Right forelimb (tissue), 1 donor: ENCODE measurements around the gene TLR3.
"Not testable (repeated sequence)": the region's sequence is repeated elsewhere in the genome, so short reads cannot be mapped to it uniquely, and the experiment has no call there.

Experiments used
- DNase-seq: peaks from one replicate; pipeline ENCODE4 v3.0.0-alpha.2; 2018

Gene TLR3

DNA sequence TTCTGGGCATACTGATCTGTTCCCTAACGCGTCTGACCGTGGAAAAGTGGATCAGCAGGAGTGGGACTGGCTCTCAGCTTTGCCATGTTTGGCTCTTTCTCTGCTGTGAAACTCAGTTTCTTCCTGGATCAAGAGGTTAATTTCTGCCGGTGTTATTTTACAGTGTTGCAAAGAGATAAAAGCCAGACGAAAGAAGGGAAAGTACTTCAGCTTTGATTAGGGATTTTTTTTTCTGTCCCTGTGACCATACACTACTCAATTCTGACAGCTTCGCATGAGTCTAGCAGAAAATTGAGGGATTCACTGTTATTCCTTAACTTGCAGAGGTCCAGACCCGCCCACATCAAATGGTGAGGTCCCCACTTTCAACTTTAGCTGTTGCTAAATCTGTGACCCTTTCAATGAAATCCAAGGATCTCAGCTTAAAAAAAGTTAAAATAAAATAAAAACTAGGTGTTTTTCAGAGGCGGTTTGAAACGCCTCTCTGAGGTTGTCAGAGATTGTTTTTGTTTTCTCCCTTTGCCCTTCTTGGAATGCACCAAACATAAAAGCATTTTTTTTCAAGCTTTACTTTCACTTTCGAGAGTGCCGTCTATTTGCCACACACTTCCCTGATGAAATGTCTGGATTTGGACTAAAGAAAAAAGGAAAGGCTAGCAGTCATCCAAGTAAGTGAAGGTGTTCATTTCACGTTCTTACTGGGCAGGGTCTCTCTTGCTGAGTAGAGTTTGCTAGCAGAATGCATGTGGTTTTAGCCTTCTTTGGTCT, at the start of gene TLR3:
TLR3 (plus strand) TSS at position 576 of the 768 bp plus-strand sequence. CDS start 7,464 bp downstream, outside the sequence.
- no peak for DNase-seq

DNA sequence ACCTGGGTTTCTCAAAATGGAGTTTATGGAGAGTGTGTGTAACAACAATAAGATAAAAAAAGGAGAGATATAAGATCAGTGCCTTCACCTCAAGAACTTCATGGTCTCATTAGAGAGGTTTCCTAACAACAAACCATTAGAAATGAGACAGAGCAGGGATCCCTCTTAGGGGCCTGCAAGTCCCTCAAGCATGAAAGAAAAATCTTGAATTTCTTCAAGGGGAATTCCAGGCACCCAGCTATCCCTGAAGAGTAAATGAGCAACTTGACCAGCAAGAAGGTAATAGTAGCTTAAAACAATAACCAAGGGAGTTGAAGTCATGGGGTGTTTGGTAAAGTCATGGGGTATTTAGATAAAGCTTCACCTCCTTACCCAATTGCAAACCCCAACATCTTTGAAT, 49.7 kb upstream of the TLR3 start:
- no peak for DNase-seq

DNA sequence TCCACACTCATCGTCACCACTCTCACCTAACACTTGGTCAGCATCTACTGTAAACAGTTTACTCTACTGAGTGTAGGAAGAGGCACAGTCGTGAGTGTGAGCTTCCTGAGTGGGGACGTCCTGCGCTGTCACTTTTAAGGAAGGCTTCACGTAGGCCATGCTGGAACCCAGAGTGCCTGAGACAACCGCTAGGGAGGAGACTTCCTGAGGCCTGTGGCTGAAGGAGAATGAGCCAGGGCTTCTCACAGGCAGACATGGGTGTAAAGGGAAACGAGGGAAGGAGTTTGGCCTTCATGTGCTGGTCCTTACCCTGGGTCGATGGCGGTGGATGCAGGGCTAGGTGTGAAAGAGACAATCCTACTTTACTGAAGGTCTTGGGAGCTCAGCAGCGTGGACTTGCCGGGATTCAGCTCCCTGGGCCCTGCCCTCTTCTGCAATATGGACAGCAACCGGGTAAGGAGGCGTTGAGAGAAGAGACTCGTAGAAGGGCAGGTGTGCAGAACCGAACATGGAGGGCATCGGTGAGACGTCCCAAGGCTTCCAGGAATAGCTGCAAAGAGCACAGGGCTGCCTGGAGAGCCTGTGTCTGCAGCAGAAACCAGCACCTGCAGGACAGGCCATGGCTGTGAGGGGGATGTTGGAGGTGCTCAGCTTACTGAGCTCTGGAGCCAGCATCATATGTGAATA, 48.7 kb upstream of the TLR3 start:
- DNase-seq: no peak

DNA sequence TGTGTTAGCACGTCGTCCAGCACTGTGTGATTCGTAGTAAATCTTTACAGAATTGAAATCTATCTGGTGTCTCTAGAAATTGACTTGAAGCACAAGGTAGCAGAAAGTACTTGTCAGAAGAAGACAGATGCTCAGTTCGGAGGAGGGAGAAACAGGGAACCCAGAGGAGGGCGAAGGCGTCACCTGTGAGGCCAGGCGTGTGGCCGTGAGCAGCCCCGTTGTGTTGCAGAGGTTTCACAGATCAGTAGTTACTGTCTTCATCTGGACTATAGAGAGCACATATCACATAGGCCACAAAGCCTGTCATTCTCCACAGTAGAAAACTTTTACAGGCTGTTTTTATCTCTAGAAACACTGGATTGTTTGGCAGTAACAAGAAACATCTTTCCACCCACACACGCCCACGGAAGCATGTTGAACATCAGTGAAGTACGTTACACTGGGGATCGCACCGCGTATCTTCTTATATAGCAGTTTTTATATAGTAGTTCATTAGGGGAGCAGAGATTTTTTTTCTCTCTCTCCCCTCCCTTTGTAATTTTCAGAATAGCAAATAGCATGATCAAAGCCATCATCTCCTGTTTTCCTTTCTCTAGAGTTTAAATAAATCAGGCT, 48.1 kb upstream of the TLR3 start:
- no peak for DNase-seq

DNA sequence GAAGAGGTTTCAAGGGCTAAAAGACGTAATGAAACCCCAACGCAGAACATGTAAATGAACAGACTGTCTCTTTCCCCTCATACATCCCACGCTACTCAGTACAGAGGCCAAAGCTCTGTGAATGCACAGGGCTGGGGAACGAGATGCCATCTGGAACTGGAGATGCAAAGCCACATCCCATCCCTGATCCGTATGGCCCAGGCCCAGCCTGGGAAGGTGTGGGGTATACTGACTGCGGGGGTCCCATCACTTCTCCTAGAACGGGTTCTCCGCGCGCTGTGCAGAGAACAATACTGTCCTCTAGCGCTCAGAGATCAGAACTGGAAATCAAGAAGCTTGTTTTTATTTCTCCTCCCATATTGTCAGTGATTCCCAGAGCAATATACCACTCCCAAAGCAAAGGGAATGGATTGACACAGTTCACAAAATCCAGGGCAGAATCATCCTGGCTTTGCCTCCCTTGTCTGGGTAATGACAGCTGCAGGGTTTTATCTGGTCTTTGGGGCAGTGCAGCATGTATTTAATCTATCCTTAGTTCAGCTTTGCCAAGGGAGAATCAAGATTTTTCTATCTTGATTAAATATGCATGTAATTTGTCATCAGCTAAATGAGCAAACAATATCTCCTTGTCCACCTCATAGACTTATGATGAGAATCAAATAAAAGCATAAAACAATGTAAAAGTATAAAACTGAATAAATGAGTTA, 47.3 kb upstream of the TLR3 start:
- no peak for DNase-seq

DNA sequence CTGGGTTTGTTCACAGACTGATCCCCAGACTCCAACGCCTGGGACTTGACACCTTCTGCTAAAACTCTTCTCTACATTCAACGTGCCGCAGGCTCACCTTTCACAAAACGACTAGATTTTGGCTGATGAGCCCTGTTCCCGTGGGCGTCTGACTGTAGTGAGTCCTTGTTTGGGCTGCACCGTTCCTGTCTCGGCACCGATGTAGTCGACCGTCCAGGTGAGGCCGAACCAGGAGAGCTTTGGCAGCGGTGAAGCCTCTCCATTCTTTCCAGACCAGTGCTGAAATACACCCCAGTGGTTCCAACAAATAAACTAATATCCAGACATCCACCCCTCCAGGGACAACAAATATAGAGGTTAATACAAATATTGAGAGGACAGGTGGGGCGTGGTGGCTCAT, 45.0 kb upstream of the TLR3 start:
- DNase-seq: no peak

DNA sequence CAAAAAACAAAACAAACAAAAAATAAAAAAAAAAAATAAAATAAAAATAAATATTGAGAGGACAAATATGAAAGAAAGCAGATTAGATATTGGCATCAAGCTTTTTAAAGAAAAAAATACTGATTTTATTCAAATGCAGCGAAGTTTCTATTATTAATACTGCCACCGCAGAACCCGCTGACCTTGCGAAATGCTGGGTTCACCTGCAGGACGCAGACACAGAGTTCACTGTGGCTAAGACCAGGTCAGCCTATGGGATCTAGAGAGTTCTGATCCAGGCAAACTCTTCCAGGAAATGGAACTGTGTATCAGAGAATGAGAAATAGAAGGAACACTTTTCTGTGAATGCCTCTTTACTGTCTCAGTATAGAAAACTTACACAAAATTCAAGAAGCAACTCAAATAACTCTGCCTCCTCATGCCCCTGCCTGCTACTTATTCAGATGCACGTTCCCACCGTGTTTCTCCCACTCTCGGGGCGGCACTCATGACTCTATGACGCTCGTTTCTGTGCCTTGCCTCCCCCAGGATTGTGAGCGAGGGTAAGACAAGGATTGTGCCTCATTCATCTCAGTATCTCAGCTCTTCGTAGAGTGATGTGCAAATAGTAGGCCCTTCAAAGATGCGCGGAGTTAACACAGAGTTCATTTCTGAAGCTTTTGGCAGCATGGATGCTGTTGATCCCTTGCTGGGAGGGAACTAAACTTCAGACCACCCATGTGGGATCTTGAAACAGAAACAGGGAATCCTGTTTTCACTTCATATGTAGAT, 44.1 kb upstream of the TLR3 start:
- DNase-seq: no peak

DNA sequence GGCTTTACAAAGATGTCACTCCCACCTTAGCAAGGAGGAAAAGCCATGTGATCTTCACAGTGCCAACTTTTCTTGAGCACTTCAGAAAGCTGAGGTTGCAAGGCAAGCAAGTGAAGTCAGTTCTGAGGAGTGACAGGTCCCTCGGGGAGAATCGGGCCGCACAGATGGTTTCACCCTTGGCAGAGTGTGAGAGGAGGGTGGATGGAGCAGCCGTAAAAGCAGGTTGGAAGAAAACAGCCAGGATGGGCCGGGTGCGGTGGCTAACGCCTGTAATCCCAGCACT, 43.6 kb upstream of the TLR3 start:
- no peak for DNase-seq

DNA sequence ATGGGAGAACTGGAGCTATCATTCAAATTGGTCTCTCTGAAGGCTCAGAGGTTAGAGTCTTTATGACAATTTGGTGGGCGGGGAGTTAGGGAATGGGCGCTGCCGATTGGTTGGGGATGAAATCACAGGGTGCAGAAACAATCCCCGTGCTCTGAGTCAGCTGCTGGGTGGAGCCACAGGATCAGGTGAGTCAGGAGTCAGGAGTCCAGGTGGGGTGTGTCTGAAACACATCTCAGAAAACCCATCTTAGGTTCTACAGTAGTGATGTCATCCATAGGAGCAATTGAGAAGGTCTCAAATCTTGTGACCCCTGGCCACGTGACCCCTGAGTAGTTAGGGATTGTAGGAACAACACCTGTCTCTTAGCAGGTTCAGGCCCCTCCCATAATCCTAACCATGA, 41.6 kb upstream of the TLR3 start:
- DNase-seq: no peak

DNA sequence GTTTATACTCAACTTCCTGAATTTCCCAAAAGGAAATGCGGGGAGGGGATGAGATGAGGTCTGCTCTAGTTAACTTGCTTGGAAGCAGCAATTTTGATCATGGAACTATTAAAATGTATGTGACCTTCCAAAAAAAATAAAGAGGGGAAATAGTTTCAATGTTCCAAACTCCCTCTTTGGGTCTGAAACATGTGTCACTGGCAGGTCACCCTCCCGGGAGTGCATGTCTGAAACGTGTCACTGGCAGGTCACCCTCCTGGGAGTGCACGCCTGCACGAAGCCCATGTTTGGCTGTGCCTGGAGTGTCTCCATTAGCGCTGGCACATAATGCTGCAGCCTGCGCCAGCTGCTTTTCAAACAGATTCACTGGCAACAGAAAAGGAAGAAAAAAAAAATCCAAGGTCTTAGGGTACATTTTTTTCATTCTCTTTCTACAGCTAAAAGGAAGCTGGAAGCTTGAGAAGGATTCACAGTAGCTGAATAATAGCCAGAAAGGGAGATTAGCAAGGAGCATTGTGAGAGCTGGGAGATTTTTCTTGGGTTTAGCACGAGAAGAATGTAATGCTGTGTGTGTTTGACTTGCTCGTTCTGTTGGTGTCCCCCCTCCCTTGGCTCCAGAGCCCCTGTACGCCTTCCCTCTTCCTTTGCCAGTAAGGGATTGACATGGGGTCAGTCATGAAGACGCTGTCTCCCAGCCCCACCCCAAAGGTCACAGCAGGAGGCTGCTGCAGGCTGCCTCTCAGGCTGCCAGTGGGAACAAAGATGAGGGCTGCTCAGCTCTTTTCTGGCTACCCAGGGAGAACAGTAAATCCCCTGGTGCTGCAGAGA, 39.2 kb upstream of the TLR3 start:
- DNase-seq: peak; percentile 75

DNA sequence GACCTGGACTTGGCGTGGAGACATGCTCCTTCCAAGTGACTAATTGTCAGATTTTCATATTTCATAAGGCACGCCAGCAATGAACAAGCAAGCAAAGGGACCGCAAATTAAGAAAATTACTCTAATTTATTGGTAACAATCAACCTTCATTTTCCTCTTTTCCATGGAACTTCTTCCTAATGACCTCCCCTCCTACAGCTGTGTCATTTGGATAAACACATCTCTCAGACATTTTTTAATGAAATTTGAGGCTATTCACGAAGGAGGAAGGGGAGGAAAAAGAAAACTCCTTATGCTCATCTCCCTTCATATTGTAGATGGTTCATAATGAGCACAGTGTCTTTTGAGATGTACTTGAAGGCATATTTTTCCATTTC, 38.6 kb upstream of the TLR3 start:
- DNase-seq: no peak

DNA sequence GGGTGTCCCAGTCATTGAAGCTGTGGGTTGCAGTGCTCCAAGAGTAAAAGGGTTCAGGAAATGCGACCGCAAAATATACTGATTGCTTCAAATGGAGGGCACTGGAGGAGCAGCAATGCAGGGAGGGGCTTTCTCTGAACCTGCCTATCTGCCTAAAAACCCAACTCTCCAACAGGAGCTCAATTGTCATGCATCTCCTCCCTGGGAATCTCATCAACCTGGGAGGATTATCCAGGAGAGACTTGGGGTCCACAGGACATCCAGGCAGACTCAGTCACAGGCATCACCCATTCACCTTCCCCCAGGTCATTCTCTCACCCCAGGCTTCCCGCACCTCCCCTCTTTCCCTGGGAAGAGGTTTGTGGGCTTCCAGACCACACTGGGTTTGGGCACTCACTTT, 38.2 kb upstream of the TLR3 start:
- DNase-seq: no peak

DNA sequence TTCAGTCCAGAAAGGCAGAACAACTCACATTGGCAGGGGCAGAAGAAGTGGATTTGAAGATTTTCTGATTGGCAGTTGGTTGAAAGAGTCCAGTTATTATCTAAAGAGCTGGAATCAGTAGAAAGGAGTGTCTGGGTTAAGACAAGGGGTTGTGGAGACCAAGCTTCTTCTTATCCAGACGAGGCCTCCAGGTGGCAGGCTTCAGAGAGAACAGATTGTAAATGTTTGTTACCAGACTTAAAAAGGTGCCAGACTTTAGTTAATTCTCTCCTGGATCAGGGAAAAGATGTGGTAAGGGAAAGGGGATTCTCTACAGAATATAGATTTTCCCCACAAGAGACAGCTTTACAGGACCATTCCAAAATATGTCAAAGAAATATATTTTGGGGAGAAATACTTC, 36.7 kb upstream of the TLR3 start:
- DNase-seq: no peak

DNA sequence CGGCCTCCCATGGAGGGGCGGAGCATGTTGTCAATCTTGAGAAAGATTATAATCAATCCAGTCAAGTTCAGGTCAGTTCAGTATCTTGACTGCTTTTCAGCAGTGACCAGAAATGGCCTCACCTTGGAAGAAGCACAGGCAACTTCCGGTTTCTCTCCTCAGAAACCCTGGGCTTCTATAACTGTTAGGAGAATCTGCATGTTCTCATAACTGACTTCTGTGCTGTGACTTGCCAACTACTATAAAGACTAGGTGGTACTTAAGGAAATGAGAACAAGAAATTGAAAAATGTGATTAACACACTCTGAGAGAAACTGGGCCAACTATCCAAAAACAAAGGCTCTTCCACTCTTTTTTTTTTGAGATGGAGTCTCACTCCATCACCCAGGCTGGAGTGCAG, 35.9 kb upstream of the TLR3 start:
- no peak for DNase-seq

DNA sequence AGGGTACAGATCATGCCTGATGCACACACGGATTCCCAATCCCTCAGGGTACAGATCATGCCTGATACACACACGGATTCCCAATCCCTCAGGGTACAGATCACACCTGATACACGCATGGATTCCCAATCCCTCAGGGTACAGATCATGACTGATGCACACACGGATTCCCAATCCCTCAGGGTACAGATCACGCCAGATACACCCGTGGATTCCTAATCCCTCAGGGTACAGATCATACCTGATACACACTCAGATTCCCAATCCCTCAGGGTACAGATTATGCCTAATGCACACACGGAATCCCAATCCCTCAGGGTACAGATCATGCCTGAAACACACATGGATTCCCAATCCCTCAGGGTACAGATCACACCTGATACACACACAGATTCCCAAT, 34.3 kb upstream of the TLR3 start:
- not testable (repeated sequence) for DNase-seq

DNA sequence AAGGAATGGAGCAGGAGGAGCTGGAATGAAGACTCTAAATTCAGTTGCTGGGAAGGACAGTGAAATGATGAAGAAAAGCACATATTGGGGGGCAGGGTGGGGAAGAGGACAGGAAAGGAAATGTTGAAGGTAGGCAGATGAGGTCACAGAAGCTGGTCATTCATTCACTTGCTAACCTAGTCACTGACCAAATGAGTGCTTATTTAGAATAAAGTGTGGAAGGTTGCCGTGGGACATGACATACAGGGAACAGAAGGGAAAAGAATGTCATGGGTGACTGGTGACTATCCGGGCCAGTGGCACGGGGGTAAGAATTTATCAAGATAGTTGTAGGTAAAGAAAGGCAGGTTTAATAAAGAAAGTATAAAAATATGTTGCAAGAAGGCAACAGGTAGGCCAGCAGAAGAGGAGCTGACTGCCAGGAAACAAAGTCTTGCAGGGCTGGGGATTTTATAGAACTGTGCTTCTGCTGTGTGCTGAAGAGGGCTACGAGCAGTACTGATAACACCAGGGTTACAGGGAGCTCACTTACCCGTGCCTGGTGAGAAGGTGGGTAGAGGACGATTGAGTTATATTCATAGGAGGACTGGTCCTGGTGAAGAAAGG, 31.9 kb upstream of the TLR3 start:
- no peak for DNase-seq

DNA sequence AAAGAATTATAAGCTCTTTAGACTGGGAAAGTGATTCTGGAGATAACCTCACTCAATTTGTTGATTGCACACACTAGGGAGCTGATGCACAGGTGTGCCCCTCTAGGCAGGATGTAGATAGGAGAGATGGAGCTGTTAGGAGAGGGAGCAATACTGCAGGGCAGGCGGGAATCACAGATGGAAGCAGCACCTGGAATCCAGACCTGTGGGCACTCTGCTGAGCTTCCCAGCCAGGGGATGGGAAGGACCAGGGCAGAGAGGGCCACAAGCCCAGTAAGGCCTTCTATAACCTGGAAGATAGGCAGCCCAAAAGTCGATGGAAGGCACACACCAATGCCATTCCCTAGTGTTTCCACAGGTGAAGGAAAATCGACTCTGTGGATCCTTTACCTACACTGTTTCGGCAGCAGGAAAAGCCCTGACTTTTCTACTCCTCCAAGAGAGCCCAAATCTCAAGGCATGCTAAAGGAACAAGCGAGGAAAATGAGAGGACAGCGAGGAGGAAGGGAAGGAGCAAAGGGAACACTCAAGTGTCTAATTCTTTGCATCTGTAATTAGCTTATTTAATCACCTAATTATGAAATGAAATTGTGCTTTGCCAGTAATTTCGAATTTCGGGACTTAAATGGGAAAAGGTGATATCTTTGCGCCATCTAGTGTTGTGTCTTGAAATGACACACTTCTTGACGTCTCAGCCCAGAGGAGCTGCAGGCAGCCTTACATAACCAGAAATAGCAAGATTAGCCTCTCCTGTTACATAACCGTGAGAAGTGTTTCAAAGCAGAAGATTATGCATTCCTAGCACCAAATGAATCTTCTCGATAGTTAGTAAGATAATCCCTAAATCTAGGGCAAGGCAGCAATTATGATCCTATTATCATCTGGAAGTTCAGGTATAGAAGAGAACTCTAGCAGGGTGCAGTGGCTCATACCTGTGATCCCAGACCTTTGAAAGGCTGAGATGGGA, 31.0 kb upstream of the TLR3 start:
- no peak for DNase-seq

DNA sequence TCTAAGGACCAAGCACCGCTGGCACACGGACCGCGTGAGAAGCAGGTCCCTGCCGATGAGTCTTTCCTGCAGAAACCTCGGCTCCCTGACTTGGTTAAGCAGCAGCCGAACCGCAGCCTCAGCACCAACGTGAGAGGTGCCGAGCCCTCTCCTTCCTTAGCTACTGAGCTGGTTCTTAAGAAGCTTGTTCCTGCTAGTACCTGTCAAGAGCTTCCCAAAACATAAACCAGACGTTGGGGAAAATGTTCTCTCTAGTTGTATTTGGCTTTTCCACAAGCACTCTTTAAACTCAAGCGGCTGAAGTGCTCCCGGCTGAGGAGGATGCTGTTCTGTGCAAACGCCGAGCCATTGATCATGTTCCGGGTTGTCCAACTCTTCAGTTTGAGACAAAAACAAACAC, 29.3 kb upstream of the TLR3 start:
- no peak for DNase-seq

DNA sequence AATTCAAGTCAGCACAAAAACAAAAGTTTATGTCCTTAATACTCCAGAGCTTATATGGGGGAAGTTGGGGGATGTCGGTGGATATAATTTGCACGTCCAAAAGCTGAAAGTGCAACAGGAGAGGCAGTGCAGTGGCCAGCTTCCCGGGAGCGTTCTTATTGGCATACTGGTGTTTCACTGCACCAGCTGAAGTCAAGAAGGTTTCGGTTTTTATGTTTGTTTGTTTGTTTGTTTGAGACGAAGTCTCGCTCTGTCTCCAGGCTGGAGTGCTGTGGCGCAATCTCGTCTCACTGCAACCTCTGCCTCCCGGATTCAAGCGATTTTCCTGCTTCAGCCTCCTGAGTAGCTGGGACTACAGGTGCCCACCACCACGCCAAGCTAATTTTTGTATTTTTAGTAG, 28.6 kb upstream of the TLR3 start:
- no peak for DNase-seq

DNA sequence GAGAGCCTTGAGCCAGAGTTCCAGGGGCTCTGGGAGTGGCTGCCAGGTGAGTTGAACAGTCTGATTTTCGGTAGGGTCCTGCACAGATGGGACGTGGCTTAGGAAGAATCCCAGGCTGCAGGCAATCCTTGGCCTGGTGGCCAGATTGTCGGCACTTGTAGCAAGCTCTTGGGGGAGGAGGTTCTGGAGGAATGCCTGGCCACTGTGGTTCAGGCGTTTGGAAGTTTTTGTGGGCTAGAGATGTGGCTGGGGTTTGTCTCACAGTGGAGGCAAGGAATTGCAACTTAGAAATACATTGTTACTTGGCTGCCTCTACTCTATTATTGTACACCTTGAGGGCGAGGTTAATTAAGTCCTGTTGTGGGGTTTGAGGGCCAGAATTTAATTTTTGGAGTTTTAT, 21.5 kb upstream of the TLR3 start:
- DNase-seq: not testable (repeated sequence)
